SK-N-SH (cell line): ENCODE measurements around the gene ARF1. TPM values are rescaled to one million over a fixed set of nuclear protein-coding genes. Genes with fewer than 3 reads are reported as not detected.

Source experiments
- CTCF ChIA-PET: fragments of 300-600, 350-600 bp; formaldehyde crosslinking; extraction: SDS; loops from one replicate; lab custom pipeline; 2021; lab: Yijun Ruan, JAX
- POLR2A ChIA-PET: fragments of 350-600 bp; sonication (Branson Sonifier 250); formaldehyde crosslinking; extraction: SDS; loops from one replicate; lab custom pipeline; 2020; ENCODE audit warnings: antibody characterized with exemption, inconsistent platforms; lab: Yijun Ruan, JAX
- DNase-seq: peaks from one replicate; pipeline ENCODE4 v3.0.0; 2012
- H2AFZ ChIP-seq: fragments of 200-600 bp; sonication (generic); 2 replicates; pipeline ENCODE4 v1.8.1; 2016; ENCODE audit warnings: antibody characterized with exemption, mild to moderate bottlenecking, low read depth
- H3F3A ChIP-seq: fragments of 200-600 bp; sonication (generic); replicated peaks from 2 replicates; pipeline ENCODE3; 2016; ENCODE audit warnings: antibody characterized with exemption, mild to moderate bottlenecking; ENCODE audit not compliant: insufficient read depth
- H3K27ac ChIP-seq, 2 experiments: fragments of 200-500 bp in 1 of 2; fragments of 200-600 bp in 1 of 2; sonication (Bioruptor generic) in 1 of 2; sonication (generic), shearing (Covaris generic) in 1 of 2; 2 replicates each; pipeline versions ENCODE4 v1.5.1 to v1.6.1; 2014 to 2016; ENCODE audit warnings: low read depth in 2 of 2, inconsistent platforms in 1 of 2, low read length in 1 of 2, mild to moderate bottlenecking in 1 of 2, mixed read lengths in 1 of 2
- H3K27me3 ChIP-seq: fragments of 200-600 bp; sonication (generic), shearing (Covaris generic); 2 replicates; pipeline ENCODE4 v1.6.1; 2016; ENCODE audit warnings: mixed run types; ENCODE audit not compliant: insufficient read depth
- H3K36me3 ChIP-seq, 2 experiments: fragments of 200-500 bp in 1 of 2; fragments of 200-600 bp in 1 of 2; sonication (Bioruptor generic) in 1 of 2; sonication (generic) in 1 of 2; replicated peaks in 1 of 2; 2 replicates each; pipeline versions ENCODE3 to v1.5.1; 2014 to 2016; ENCODE audit warnings: low read length in 1 of 2, mild to moderate bottlenecking in 1 of 2; ENCODE audit not compliant: insufficient read depth in 2 of 2, control insufficient read depth in 1 of 2
- H3K4me1 ChIP-seq, 2 experiments: fragments of 200-500 bp in 1 of 2; fragments of 200-600 bp in 1 of 2; sonication (Bioruptor generic) in 1 of 2; sonication (generic), shearing (Covaris generic) in 1 of 2; 2 replicates each; pipeline versions ENCODE4 v1.5.1 to v1.6.1; 2014 to 2016; ENCODE audit warnings: low read depth in 1 of 2, low read length in 1 of 2, mixed run types in 1 of 2; ENCODE audit not compliant: insufficient read depth in 2 of 2, control insufficient read depth in 1 of 2
- H3K4me2 ChIP-seq: fragments of 200-600 bp; sonication (generic), shearing (Covaris generic); 2 replicates; pipeline ENCODE4 v1.6.1; 2017; ENCODE audit warnings: mixed run types
- H3K4me3 ChIP-seq, 2 experiments: fragments of 200-500 bp in 1 of 2; fragments of 200-600 bp in 1 of 2; sonication (Bioruptor generic) in 1 of 2; sonication (generic), shearing (Covaris generic) in 1 of 2; 2 replicates each; pipeline versions ENCODE4 v1.5.1 to v1.8.1; 2014 to 2016; ENCODE audit warnings: low read depth in 2 of 2, inconsistent platforms in 1 of 2, low read length in 1 of 2, mild to moderate bottlenecking in 1 of 2, mixed read lengths in 1 of 2, moderate library complexity in 1 of 2
- H3K79me2 ChIP-seq: fragments of 200-600 bp; sonication (generic); 2 replicates; pipeline ENCODE4 v1.8.1; 2017; ENCODE audit warnings: mild to moderate bottlenecking; ENCODE audit not compliant: insufficient read depth
- H3K9ac ChIP-seq: fragments of 200-600 bp; sonication (generic); 2 replicates; pipeline ENCODE4 v1.6.1; 2017; ENCODE audit warnings: mixed run types
- H3K9me2 ChIP-seq: fragments of 200-600 bp; sonication (generic); 2 replicates; pipeline ENCODE4 v1.6.1; 2017; ENCODE audit warnings: mixed run types
- H3K9me3 ChIP-seq: fragments of 200-600 bp; sonication (generic); 2 replicates; pipeline ENCODE4 v1.6.1; 2017; ENCODE audit warnings: mixed run types, mild to moderate bottlenecking, moderate library complexity
- H4K20me1 ChIP-seq: fragments of 200-600 bp; sonication (generic); 2 replicates; pipeline ENCODE4 v1.6.1; 2017; ENCODE audit warnings: mild to moderate bottlenecking, mixed run types; ENCODE audit not compliant: insufficient read depth
- CHD2 ChIP-seq: fragments of 150-350 bp; IDR thresholded peaks from 2 replicates; pipeline ENCODE4 v1.6.1; 2018; ENCODE audit warnings: low read length; ENCODE audit not compliant: partially characterized antibody
- ELF1 ChIP-seq: IDR thresholded peaks from 2 replicates; pipeline ENCODE4 v1.4.0; 2012
- EP300 ChIP-seq, 2 experiments: IDR thresholded peaks; 2 replicates each; pipeline versions ENCODE4 v1.4.0 to v1.6.1; 2012; ENCODE audit warnings: borderline replicate concordance in 1 of 2, low read depth in 1 of 2, low read length in 1 of 2
- EZH2phosphoT487 ChIP-seq: fragments of 200-600 bp; sonication (generic); IDR thresholded peaks from 2 replicates; pipeline ENCODE4 v1.6.1; 2017; ENCODE audit warnings: low read depth, mixed run types, mild to moderate bottlenecking, antibody characterized with exemption, moderate library complexity, borderline replicate concordance
- FOSL2 ChIP-seq: IDR thresholded peaks from 2 replicates; pipeline ENCODE4 v1.4.0; 2012; ENCODE audit warnings: low read depth, mild to moderate bottlenecking, moderate library complexity, borderline replicate concordance
- FOXJ3 ChIP-seq: sonication (generic); formaldehyde crosslinking; IDR thresholded peaks from 2 replicates; pipeline ENCODE4 v1.5.1; 2020; ENCODE audit warnings: mild to moderate bottlenecking, missing genetic modification reagents
- FOXM1 ChIP-seq: IDR thresholded peaks from 2 replicates; pipeline ENCODE4 v1.4.0; 2012; ENCODE audit warnings: low read depth, mild to moderate bottlenecking
- GABPA ChIP-seq: IDR thresholded peaks from 2 replicates; pipeline ENCODE4 v1.4.0; 2012; ENCODE audit warnings: low read depth, mild to moderate bottlenecking
- GATA2 ChIP-seq: sonication (generic); formaldehyde crosslinking; IDR thresholded peaks from 2 replicates; pipeline ENCODE4 v1.5.0; 2020; ENCODE audit warnings: mild to moderate bottlenecking, missing genetic modification reagents
- IRF3 ChIP-seq: fragments of 150-350 bp; IDR thresholded peaks from 2 replicates; pipeline ENCODE4 v1.6.1; 2016; ENCODE audit warnings: mild to moderate bottlenecking, low read depth, low read length
- JUND ChIP-seq: IDR thresholded peaks from 2 replicates; pipeline ENCODE4 v1.4.0; 2012
- MAX ChIP-seq: IDR thresholded peaks from 2 replicates; pipeline ENCODE4 v1.4.0; 2012; ENCODE audit warnings: low read depth
- MEF2A ChIP-seq: IDR thresholded peaks from 2 replicates; pipeline ENCODE4 v1.4.0; 2012; ENCODE audit warnings: low read depth, borderline replicate concordance
- MXI1 ChIP-seq: IDR thresholded peaks from 2 replicates; pipeline ENCODE4 v1.6.1; 2012; ENCODE audit warnings: mild to moderate bottlenecking, low read depth, low read length, improper control_type of control experiment
- NFIC ChIP-seq: IDR thresholded peaks from 2 replicates; pipeline ENCODE4 v1.4.0; 2012; ENCODE audit warnings: borderline replicate concordance
- PBX3 ChIP-seq: IDR thresholded peaks from 2 replicates; pipeline ENCODE4; 2012
- POLR2AphosphoS5 ChIP-seq: IDR thresholded peaks from 2 replicates; pipeline ENCODE4 v1.6.1; 2012; ENCODE audit warnings: low read depth, low read length
- RXRA ChIP-seq: IDR thresholded peaks from 2 replicates; pipeline ENCODE4 v1.4.0; 2012; ENCODE audit warnings: low read depth, mild to moderate bottlenecking, borderline replicate concordance
- SIN3A ChIP-seq: IDR thresholded peaks from 2 replicates; pipeline ENCODE4 v1.6.1; 2012; ENCODE audit warnings: low read depth, mild to moderate bottlenecking, low read length, moderate library complexity, borderline replicate concordance
- TAF1 ChIP-seq: IDR thresholded peaks from 2 replicates; pipeline ENCODE4 v1.6.1; 2012; ENCODE audit warnings: low read depth, mild to moderate bottlenecking, low read length, moderate library complexity, borderline replicate concordance
- USF1 ChIP-seq: IDR thresholded peaks from 2 replicates; pipeline ENCODE4 v1.4.0; 2012; ENCODE audit warnings: low read depth, borderline replicate concordance
- YY1 ChIP-seq: IDR thresholded peaks from 2 replicates; pipeline ENCODE4 v1.4.0; 2012; ENCODE audit warnings: low read depth, mild to moderate bottlenecking
- ZBTB33 ChIP-seq: IDR thresholded peaks from 2 replicates; pipeline ENCODE4 v1.4.0; 2012; ENCODE audit warnings: low read depth, borderline replicate concordance
- WGBS: methylation state at CpG from one replicate; pipeline ENCODE4 v1.1.6; 2017; ENCODE audit warnings: low lambda C conversion rate; 5-methylcytosine and 5-hydroxymethylcytosine counted together
- polyA plus RNA-seq, 3 experiments: library from polyadenylated mRNA; depleted of rRNA; stranded (reverse); fragments of >200 nt; gene quantifications; 2 replicates each; pipeline ENCODE4 v1.2.3, GENCODE V29; 2012

Gene ARF1
- polyA plus RNA-seq, 1 of the 3 experiments (the other 2 are of a cell fraction), result 713 TPM

- Histone ChIP-seq H3K9me2 (no peaks in the 10 kb centered on the region), H3K4me3 (no peak overlapping the region), H3K79me2 (peaks cover 92% of the 10 kb centered on the region), H3K4me1 (peaks cover 0 to 10% of the 10 kb centered on the region in 2 experiments; a peak in 2 of 4 replicates), H3K9ac (no peak overlapping the region), H3K4me2 (no peak overlapping the region), H4K20me1 (peaks cover 85% of the 10 kb centered on the region), H3K27ac (no peak overlapping the region), H2AFZ (no peak overlapping the region), H3K9me3 (no peaks in the 10 kb centered on the region), H3K27me3 (no peaks in the 10 kb centered on the region), H3F3A (peaks cover 31% of the 10 kb centered on the region), H3K36me3 (peaks cover 48 to 54% of the 10 kb centered on the region in 2 experiments)
- TF ChIP-seq CHD2, result no peak
- no peak for TF ChIP-seq FOXJ3
- no peak for TF ChIP-seq MXI1
- no peak for TF ChIP-seq POLR2AphosphoS5
- no peak for TF ChIP-seq GATA2
- TF ChIP-seq PBX3, result no peak
- TF ChIP-seq NFIC, result no peak
- TF ChIP-seq SIN3A, result no peak
- TF ChIP-seq GABPA, result no peak
- TF ChIP-seq YY1, result no peak
- TF ChIP-seq FOSL2, result no peak
- no peak for TF ChIP-seq TAF1
- TF ChIP-seq RXRA, result no peak
- no peak for TF ChIP-seq ELF1
- no peak for TF ChIP-seq FOXM1
- POLR2A ChIA-PET, result interaction anchor here (0.9 kb wide), 1 partner anchor 16 kb away, joined by 4 read pairs; no protein-coding TSS in a partner anchor
- peak; percentile 8 for DNase-seq
- CTCF ChIA-PET, result interaction anchor here (0.7 to 1.9 kb wide), 3 partner anchors 11 to 59 kb away, joined by 3 to 6 read pairs (median 3); no protein-coding TSS in a partner anchor
- WGBS, result 95% methylated on average over 20 of the region's 28 CpGs
These were observed 15.9 kb downstream of the ARF1 start for GRCh38 chr1:228098323-228098931.

- ChIA-PET POLR2A (interaction anchor here (0.9 kb wide), 1 partner anchor 17 kb away, joined by 4 read pairs; no protein-coding TSS in a partner anchor), CTCF (interaction anchor here (1.3 kb wide), 1 partner anchor 8 kb away, joined by 4 read pairs; no protein-coding TSS in a partner anchor)
- Histone ChIP-seq H3K27ac (no peak overlapping the region), H3K4me1 (peaks cover 4 to 18% of the 10 kb centered on the region in 2 experiments; a peak in 3 of 4 replicates), H3K36me3 (peaks cover 41 to 54% of the 10 kb centered on the region in 2 experiments), H3K9ac (no peak overlapping the region), H3K9me2 (no peaks in the 10 kb centered on the region), H3K4me3 (no peak overlapping the region), H3K79me2 (peaks cover 89% of the 10 kb centered on the region), H3F3A (peaks cover 31% of the 10 kb centered on the region), H3K9me3 (no peaks in the 10 kb centered on the region), H2AFZ (no peak overlapping the region), H4K20me1 (peaks cover 76% of the 10 kb centered on the region), H3K4me2 (no peak overlapping the region), H3K27me3 (no peaks in the 10 kb centered on the region)
- WGBS, result 100% methylated on average over 4 of the region's 4 CpGs
- no peak for DNase-seq
- TF ChIP-seq EP300 (IDR thresholded peaks at IDR 0.05; ENCODE audit: borderline replicate concordance in 1 of 2, low read depth in 1 of 2, low read length in 1 of 2) (no peak), EZH2phosphoT487 (no peak), USF1 (no peak), IRF3 (no peak), MEF2A (no peak), TAF1 (no peak), ELF1 (no peak), ZBTB33 (no peak), JUND (no peak), CHD2 (no peak), MAX (no peak)
These were observed 16.8 kb downstream of the ARF1 start for GRCh38 chr1:228099331-228099732.
